HG02610 (cell line): ENCODE measurements around the gene NIPAL4.

Experiments
- ATAC-seq: cut with Tn5 transposase; IDR thresholded peaks from one replicate; pipeline ENCODE4 v1.9.1; 2021; ENCODE audit warnings: mild to moderate bottlenecking, moderate library complexity; ENCODE audit not compliant: unreplicated experiment

The NIPAL4 gene

GRCh38 chr5:157460921-157461792 lies 1.1 kb downstream of the NIPAL4 start:
- ATAC-seq, result no peak

GRCh38 chr5:157463081-157463480 lies 3.1 kb downstream of the NIPAL4 start:
- no peak for ATAC-seq

- ATAC-seq, result no peak
Observed at GRCh38 chr5:157463621-157464518, 3.9 kb downstream of the NIPAL4 start.

- peak; percentile 97 for ATAC-seq
Observed at GRCh38 chr5:157464519-157465171, 4.6 kb downstream of the NIPAL4 start.

- no peak for ATAC-seq
Observed at GRCh38 chr5:157468293-157468965, 8.4 kb downstream of the NIPAL4 start.

GRCh38 chr5:157469073-157469472 lies 9.1 kb downstream of the NIPAL4 start:
- ATAC-seq, result no peak

GRCh38 chr5:157469687-157470086 lies 9.7 kb downstream of the NIPAL4 start:
- no peak for ATAC-seq

- ATAC-seq, result no peak
Observed at GRCh38 chr5:157470631-157471030, 10.6 kb downstream of the NIPAL4 start.

- no peak for ATAC-seq
Observed at GRCh38 chr5:157471709-157472108, 11.7 kb downstream of the NIPAL4 start.

GRCh38 chr5:157473383-157474320 lies 13.6 kb downstream of the NIPAL4 start:
- ATAC-seq, result no peak

- ATAC-seq, result no peak
Observed at GRCh38 chr5:157475432-157475831, 15.4 kb downstream of the NIPAL4 start.

- peak; percentile 64 for ATAC-seq
Observed at GRCh38 chr5:157476702-157477408, 16.8 kb downstream of the NIPAL4 start.

- no peak for ATAC-seq
Observed at GRCh38 chr5:157477814-157478494, 17.9 kb downstream of the NIPAL4 start.

- ATAC-seq, result no peak
Observed at GRCh38 chr5:157478726-157479125, 18.7 kb downstream of the NIPAL4 start.

- no peak for ATAC-seq
Observed at GRCh38 chr5:157479166-157479565, 19.2 kb downstream of the NIPAL4 start.

- no peak for ATAC-seq
Observed at GRCh38 chr5:157479612-157480510, 19.8 kb downstream of the NIPAL4 start.

GRCh38 chr5:157481265-157481664 lies 21.3 kb downstream of the NIPAL4 start:
- ATAC-seq, result no peak
